Fibroblast of lung (primary cell): ENCODE results near the gene SNAPIN. TPM values are rescaled to one million over a fixed set of nuclear protein-coding genes. Genes with fewer than 3 reads are reported as not detected.

Experiments
- DNase-seq, 2 donors: peaks; one replicate each; pipeline versions ENCODE4 v3.0.0 to v3.0.0-alpha.2; 2010; ENCODE audit warnings: low read depth in 2 of 2
- H2AFZ ChIP-seq: 2 replicates; pipeline ENCODE4 v1.5.1; 2012; ENCODE audit warnings: low read length, control low read depth, inconsistent platforms
- H3K27ac ChIP-seq: 2 replicates; pipeline ENCODE4 v1.5.1; 2011; ENCODE audit warnings: low read length, control low read depth; ENCODE audit not compliant: insufficient read depth
- H3K27me3 ChIP-seq: 2 replicates; pipeline ENCODE4 v1.5.1; 2011; ENCODE audit warnings: mild to moderate bottlenecking, low read length; ENCODE audit not compliant: control insufficient read depth, insufficient read depth
- H3K36me3 ChIP-seq: 2 replicates; pipeline ENCODE4 v1.5.1; 2011; ENCODE audit warnings: low read length; ENCODE audit not compliant: control insufficient read depth, insufficient read depth
- H3K4me1 ChIP-seq: 2 replicates; pipeline ENCODE4 v1.5.1; 2011; ENCODE audit warnings: low read length; ENCODE audit not compliant: control insufficient read depth, insufficient read depth; ENCODE audit errors: extremely low read depth
- H3K4me2 ChIP-seq: 2 replicates; pipeline ENCODE4 v1.5.1; 2011; ENCODE audit warnings: low read length, control low read depth; ENCODE audit not compliant: insufficient read depth; ENCODE audit errors: extremely low read depth
- H3K4me3 ChIP-seq, 4 experiments: fragments of 200-600 bp in 1 of 4; sonication (generic) in 1 of 4; replicated peaks in 1 of 4; 2 replicates each; pipeline ENCODE4 v1.5.1; 2011 to 2016; ENCODE audit warnings: low read length in 4 of 4, low read depth in 3 of 4, mild to moderate bottlenecking in 3 of 4, control low read depth in 2 of 4, inconsistent platforms in 1 of 4, mixed read lengths in 1 of 4; ENCODE audit not compliant: insufficient read depth in 1 of 4; ENCODE audit errors: control extremely low read depth in 1 of 4
- H3K79me2 ChIP-seq: 2 replicates; pipeline ENCODE4 v1.5.1; 2012; ENCODE audit warnings: mild to moderate bottlenecking, low read length, inconsistent platforms; ENCODE audit not compliant: control insufficient read depth, insufficient read depth
- H3K9ac ChIP-seq: 2 replicates; pipeline ENCODE4 v1.5.1; 2011; ENCODE audit warnings: mild to moderate bottlenecking, low read length, control low read depth; ENCODE audit not compliant: insufficient read depth
- H3K9me3 ChIP-seq: 2 replicates; pipeline ENCODE4 v1.5.1; 2012; ENCODE audit warnings: low read depth, low read length; ENCODE audit not compliant: control insufficient read depth, insufficient read depth
- H4K20me1 ChIP-seq: 2 replicates; pipeline ENCODE4 v1.5.1; 2011; ENCODE audit warnings: low read length; ENCODE audit not compliant: control insufficient read depth, insufficient read depth; ENCODE audit errors: extremely low read depth
- CTCF ChIP-seq, 2 donors: IDR thresholded peaks in 1 of 2; conservative IDR thresholded peaks in 1 of 2; 1 replicate in 1 of 2; 2 replicates in 1 of 2; pipeline ENCODE4 v1.5.1; 2011 to 2012; ENCODE audit warnings: low read length in 2 of 2, control low read depth in 1 of 2, inconsistent platforms in 1 of 2, low read depth in 1 of 2, mild to moderate bottlenecking in 1 of 2
- EZH2 ChIP-seq: IDR thresholded peaks from 2 replicates; pipeline ENCODE4 v1.5.1; 2012; ENCODE audit warnings: low read length, control low read depth, mild to moderate bottlenecking; ENCODE audit errors: missing control alignments
- polyA plus RNA-seq, 2 donors: library from polyadenylated mRNA; depleted of rRNA in 1 of 2; stranded (reverse) in 1 of 2; unstranded in 1 of 2; fragments of >200 nt; gene quantifications; 2 replicates each; pipeline ENCODE4 v1.2.1, GENCODE V29; 2011 to 2012; ENCODE audit warnings: missing spikeins in 1 of 2
- total RNA-seq: library from RNA; depleted of rRNA; stranded (reverse); fragments of >200 nt; gene quantifications from 2 replicates; pipeline ENCODE4 v1.2.1, GENCODE V29; 2014

SNAPIN gene
- total and polyA plus RNA-seq, 2 donors (not counting 1 experiment from before 2014, with no cell fraction given): 56.8 to 76.5 TPM

GRCh38 chr1:153683854-153684253, 25.4 kb downstream of the SNAPIN start:
- Histone ChIP-seq H3K9ac (no peak overlapping the region), H3K4me3 (no peak overlapping the region), H3K27ac (no peak overlapping the region), H4K20me1 (no peaks in the 10 kb centered on the region), H3K79me2 (no peaks in the 10 kb centered on the region), H3K9me3 (no peaks in the 10 kb centered on the region), H3K4me2 (no peak overlapping the region), H3K36me3 (no peaks in the 10 kb centered on the region), H3K27me3 (peaks cover 33% of the 10 kb centered on the region), H3K4me1 (peaks cover 5% of the 10 kb centered on the region), H2AFZ (no peak overlapping the region)
- TF ChIP-seq CTCF (conservative IDR thresholded peaks at IDR 0.05 in 1 of 2, IDR thresholded peaks at IDR 0.05 in 1 of 2; ENCODE audit: low read depth in 1 of 2, low read length in 2 of 2) (no peak), EZH2 (no peak)
- DNase-seq: no peak

- Histone ChIP-seq H2AFZ (no peak overlapping the region), H3K27ac (no peak overlapping the region), H3K79me2 (no peaks in the 10 kb centered on the region), H3K9me3 (no peaks in the 10 kb centered on the region), H3K27me3 (peaks cover 22% of the 10 kb centered on the region), H3K9ac (no peak overlapping the region), H4K20me1 (no peaks in the 10 kb centered on the region), H3K4me2 (no peak overlapping the region), H3K4me1 (peaks cover 2% of the 10 kb centered on the region), H3K4me3 (no peak overlapping the region), H3K36me3 (no peaks in the 10 kb centered on the region)
- no peak for DNase-seq
- TF ChIP-seq CTCF (conservative IDR thresholded peaks at IDR 0.05 in 1 of 2, IDR thresholded peaks at IDR 0.05 in 1 of 2; ENCODE audit: low read depth in 1 of 2, low read length in 2 of 2) (no peak), EZH2 (no peak)
Measured at GRCh38 chr1:153684892-153685291, 26.4 kb downstream of the SNAPIN start.

GRCh38 chr1:153685544-153686340, 27.2 kb downstream of the SNAPIN start:
- Histone ChIP-seq H3K4me3 (no peak overlapping the region), H3K4me1 (peaks cover 2% of the 10 kb centered on the region), H3K9me3 (no peaks in the 10 kb centered on the region), H3K79me2 (no peaks in the 10 kb centered on the region), H3K9ac (no peak overlapping the region), H4K20me1 (no peaks in the 10 kb centered on the region), H2AFZ (no peak overlapping the region), H3K27ac (no peak overlapping the region), H3K4me2 (no peak overlapping the region), H3K36me3 (no peaks in the 10 kb centered on the region), H3K27me3 (peaks cover 15% of the 10 kb centered on the region)
- DNase-seq: no peak
- TF ChIP-seq EZH2 (no peak), CTCF (conservative IDR thresholded peaks at IDR 0.05 in 1 of 2, IDR thresholded peaks at IDR 0.05 in 1 of 2; ENCODE audit: low read depth in 1 of 2, low read length in 2 of 2) (no peak)
